ENCODE results near the gene BACH2.

The BACH2 gene

GRCh38 chr6:89941763-89942497 is 354.7 kb downstream of the BACH2 start:
- peak overlapping the region; percentile 83 for H3K27ac Mint-ChIP-seq
- peaks cover 81% of the 10 kb centered on the region for H3K36me3 Mint-ChIP-seq (ENCODE audit: low read depth)
- H3K9me3 Mint-ChIP-seq: no peaks in the 10 kb centered on the region
- DNase-seq (no peak), ATAC-seq (no peak)
- H3K4me1 Mint-ChIP-seq: peaks cover 65% of the 10 kb centered on the region
- no peaks in the 10 kb centered on the region for H3K27me3 Mint-ChIP-seq
- H3K4me3 Mint-ChIP-seq: no peak overlapping the region

- ATAC-seq (no peak), DNase-seq (no peak)
- peaks cover 81% of the 10 kb centered on the region for H3K36me3 Mint-ChIP-seq (ENCODE audit: low read depth)
- H3K4me1 Mint-ChIP-seq: peaks cover 58% of the 10 kb centered on the region
- H3K9me3 Mint-ChIP-seq: no peaks in the 10 kb centered on the region
- H3K27me3 Mint-ChIP-seq: no peaks in the 10 kb centered on the region
- H3K4me3 Mint-ChIP-seq: no peak overlapping the region
- H3K27ac Mint-ChIP-seq: peak overlapping the region; percentile 83
These were observed 355.4 kb downstream of the BACH2 start for GRCh38 chr6:89941031-89941762.

GRCh38 chr6:89940225-89941027 is 356.2 kb downstream of the BACH2 start:
- Mint-ChIP-seq H3K4me3 (no peak overlapping the region), H3K36me3 (ENCODE audit: low read depth) (peaks cover 81% of the 10 kb centered on the region)
- peak; percentile 47 for DNase-seq

GRCh38 chr6:89939144-89939543 is 357.5 kb downstream of the BACH2 start:
- no peaks in the 10 kb centered on the region for H3K27me3 Mint-ChIP-seq
- H3K27ac Mint-ChIP-seq: peak overlapping the region; percentile 67
- no peak for DNase-seq
- no peak overlapping the region for H3K4me3 Mint-ChIP-seq
- H3K4me1 Mint-ChIP-seq: peaks cover 38% of the 10 kb centered on the region
- H3K36me3 Mint-ChIP-seq (ENCODE audit: low read depth): peaks cover 80% of the 10 kb centered on the region
- no peak for ATAC-seq
- H3K9me3 Mint-ChIP-seq: no peaks in the 10 kb centered on the region

More at GRCh38 chr6:89940225-89941027, 356.2 kb downstream of the BACH2 start:
- Mint-ChIP-seq H3K27me3 (no peaks in the 10 kb centered on the region), H3K27ac (peak overlapping the region; percentile 71), H3K9me3 (no peaks in the 10 kb centered on the region), H3K4me1 (peaks cover 50% of the 10 kb centered on the region)
- ATAC-seq: peak; percentile 56

GRCh38 chr6:89938014-89938413 is 358.6 kb downstream of the BACH2 start:
- Mint-ChIP-seq H3K27ac (peak overlapping the region; percentile 67), H3K4me1 (peaks cover 39% of the 10 kb centered on the region), H3K4me3 (no peak overlapping the region), H3K36me3 (ENCODE audit: low read depth) (peaks cover 80% of the 10 kb centered on the region), H3K9me3 (no peaks in the 10 kb centered on the region), H3K27me3 (no peaks in the 10 kb centered on the region)
- ATAC-seq (no peak), DNase-seq (no peak)

- H3K36me3 Mint-ChIP-seq (ENCODE audit: low read depth): peaks cover 89% of the 10 kb centered on the region
These were observed 360.5 kb downstream of the BACH2 start for GRCh38 chr6:89936177-89936576.

GRCh38 chr6:89934685-89935366 is 361.8 kb downstream of the BACH2 start:
- H3K4me1 Mint-ChIP-seq: peaks cover 39% of the 10 kb centered on the region
- peaks cover 88% of the 10 kb centered on the region for H3K36me3 Mint-ChIP-seq (ENCODE audit: low read depth)
- H3K27ac Mint-ChIP-seq: peak overlapping the region; percentile 54
- no peaks in the 10 kb centered on the region for H3K9me3 Mint-ChIP-seq
- DNase-seq (no peak), ATAC-seq (no peak)
- peak overlapping the region; percentile 26 for H3K4me3 Mint-ChIP-seq
- no peaks in the 10 kb centered on the region for H3K27me3 Mint-ChIP-seq

More at GRCh38 chr6:89936177-89936576, 360.5 kb downstream of the BACH2 start:
- Mint-ChIP-seq H3K27ac (peak overlapping the region; percentile 51), H3K27me3 (no peaks in the 10 kb centered on the region), H3K4me3 (no peak overlapping the region), H3K9me3 (no peaks in the 10 kb centered on the region), H3K4me1 (peaks cover 37% of the 10 kb centered on the region)
- no peak for DNase-seq
- ATAC-seq: no peak

GRCh38 chr6:89932245-89932802 is 364.3 kb downstream of the BACH2 start:
- peaks cover 92% of the 10 kb centered on the region for H3K36me3 Mint-ChIP-seq (ENCODE audit: low read depth)
- no peak for ATAC-seq
- H3K4me3 Mint-ChIP-seq: no peak overlapping the region
- H3K9me3 Mint-ChIP-seq: no peaks in the 10 kb centered on the region
- H3K27me3 Mint-ChIP-seq: no peaks in the 10 kb centered on the region
- peaks cover 56% of the 10 kb centered on the region for H3K4me1 Mint-ChIP-seq
- H3K27ac Mint-ChIP-seq: peak overlapping the region; percentile 59
- DNase-seq: no peak

- Mint-ChIP-seq H3K9me3 (no peaks in the 10 kb centered on the region), H3K27me3 (no peaks in the 10 kb centered on the region), H3K4me1 (peaks cover 68% of the 10 kb centered on the region), H3K27ac (peak overlapping the region; percentile 85), H3K36me3 (ENCODE audit: low read depth) (peaks cover 85% of the 10 kb centered on the region), H3K4me3 (no peak overlapping the region)
- DNase-seq (no peak), ATAC-seq (no peak)
These were observed 365.9 kb downstream of the BACH2 start for GRCh38 chr6:89930789-89931188.

- ATAC-seq (no peak), DNase-seq (no peak)
- Mint-ChIP-seq H3K9me3 (no peaks in the 10 kb centered on the region), H3K4me3 (no peak overlapping the region), H3K27me3 (no peaks in the 10 kb centered on the region), H3K36me3 (ENCODE audit: low read depth) (peaks cover 65% of the 10 kb centered on the region), H3K27ac (peak overlapping the region; percentile 85), H3K4me1 (peaks cover 64% of the 10 kb centered on the region)
These were observed 368.0 kb downstream of the BACH2 start for GRCh38 chr6:89928604-89929003.

GRCh38 chr6:89927791-89928550 is 368.7 kb downstream of the BACH2 start:
- peaks cover 58% of the 10 kb centered on the region for H3K4me1 Mint-ChIP-seq
- DNase-seq (no peak), ATAC-seq (no peak)
- peak overlapping the region; percentile 85 for H3K27ac Mint-ChIP-seq
- no peaks in the 10 kb centered on the region for H3K27me3 Mint-ChIP-seq
- no peak overlapping the region for H3K4me3 Mint-ChIP-seq
- no peaks in the 10 kb centered on the region for H3K9me3 Mint-ChIP-seq
- H3K36me3 Mint-ChIP-seq (ENCODE audit: low read depth): peaks cover 59% of the 10 kb centered on the region

- Mint-ChIP-seq H3K27me3 (no peaks in the 10 kb centered on the region), H3K27ac (no peak overlapping the region), H3K9me3 (no peaks in the 10 kb centered on the region), H3K36me3 (ENCODE audit: low read depth) (peaks cover 52% of the 10 kb centered on the region), H3K4me3 (no peak overlapping the region), H3K4me1 (peaks cover 57% of the 10 kb centered on the region)
- no peak for ATAC-seq
- no peak for DNase-seq
These were observed 369.4 kb downstream of the BACH2 start for GRCh38 chr6:89927264-89927663.

GRCh38 chr6:89925826-89926225 is 370.8 kb downstream of the BACH2 start:
- Mint-ChIP-seq H3K9me3 (no peaks in the 10 kb centered on the region), H3K4me3 (no peak overlapping the region), H3K4me1 (peaks cover 48% of the 10 kb centered on the region), H3K36me3 (ENCODE audit: low read depth) (peaks cover 39% of the 10 kb centered on the region), H3K27ac (peak overlapping the region; percentile 3), H3K27me3 (no peaks in the 10 kb centered on the region)
- DNase-seq (no peak), ATAC-seq (peak; percentile 25)

All from activated naive CD8-positive, alpha-beta T cell treated with anti-CD3 and anti-CD28 coated beads, Interleukin-2, amount 50 U/mL, for 24 hours (primary cell).